Neural progenitor cell (in vitro differentiated cells): ENCODE results near the gene SPTLC3. TPM values are rescaled to one million over a fixed set of nuclear protein-coding genes. Genes with fewer than 3 reads are reported as not detected.
"Not testable (repeated sequence)": the region's sequence is repeated elsewhere in the genome, so short reads cannot be mapped to it uniquely, and the experiment has no call there.

Experiments
- DNase-seq: peaks from one replicate; pipeline ENCODE4 v3.0.0-alpha.2; 2016; ENCODE audit warnings: low spot score
- H2AFZ ChIP-seq: fragments of 200-600 bp; sonication (generic); replicated peaks from 2 replicates; pipeline ENCODE4 v1.6.1; 2016; ENCODE audit warnings: antibody characterized with exemption
- H3F3A ChIP-seq: fragments of 200-600 bp; sonication (generic); 2 replicates; pipeline ENCODE4 v1.6.1; 2016; ENCODE audit warnings: antibody characterized with exemption, low read depth
- H3K27ac ChIP-seq: fragments of 200-600 bp; sonication (generic); 2 replicates; pipeline ENCODE4 v1.5.1; 2016; ENCODE audit warnings: mild to moderate bottlenecking
- H3K27me3 ChIP-seq: fragments of 200-600 bp; sonication (generic); 2 replicates; pipeline ENCODE4 v1.6.1; 2016; ENCODE audit warnings: mild to moderate bottlenecking, moderate library complexity
- H3K36me3 ChIP-seq: fragments of 200-600 bp; sonication (generic); 2 replicates; pipeline ENCODE4 v1.5.1; 2016
- H3K4me1 ChIP-seq: fragments of 200-600 bp; sonication (generic); 2 replicates; pipeline ENCODE4 v1.6.1; 2016; ENCODE audit warnings: mixed run types
- H3K4me2 ChIP-seq: fragments of 200-600 bp; sonication (generic); 2 replicates; pipeline ENCODE4 v1.6.1; 2016
- H3K4me3 ChIP-seq: fragments of 200-600 bp; sonication (generic); 2 replicates; pipeline ENCODE4 v1.5.1; 2016
- H3K79me2 ChIP-seq: fragments of 200-600 bp; sonication (generic); 2 replicates; pipeline ENCODE4 v1.6.1; 2016; ENCODE audit warnings: low read depth
- H3K9ac ChIP-seq: fragments of 200-600 bp; sonication (generic); 2 replicates; pipeline ENCODE4 v1.6.1; 2016
- H3K9me3 ChIP-seq: fragments of 200-600 bp; sonication (generic); 2 replicates; pipeline ENCODE4 v1.5.1; 2016; ENCODE audit warnings: low read depth
- H4K20me1 ChIP-seq: fragments of 200-600 bp; sonication (generic); 2 replicates; pipeline ENCODE4 v1.6.1; 2016; ENCODE audit warnings: low read depth
- H3K27ac Mint-ChIP-seq: 3 replicates; pipeline ENCODE4 v1.8.0; 2021; ENCODE audit warnings: mixed read lengths
- H3K27me3 Mint-ChIP-seq: 2 replicates; pipeline ENCODE4 v1.8.0; 2022; ENCODE audit warnings: low read depth, mild to moderate bottlenecking, inconsistent platforms, moderate library complexity, mixed read lengths; ENCODE audit not compliant: insufficient read depth
- H3K36me3 Mint-ChIP-seq: 3 replicates; pipeline ENCODE4 v1.8.0; 2021; ENCODE audit warnings: mixed read lengths
- H3K4me1 Mint-ChIP-seq: 3 replicates; pipeline ENCODE4 v1.8.0; 2021; ENCODE audit warnings: mixed read lengths
- H3K4me3 Mint-ChIP-seq: 3 replicates; pipeline ENCODE4 v1.8.0; 2021; ENCODE audit warnings: mild to moderate bottlenecking, moderate library complexity, mixed read lengths
- H3K9me3 Mint-ChIP-seq: 3 replicates; pipeline ENCODE4 v1.8.0; 2020; ENCODE audit warnings: mixed read lengths
- CTCF ChIP-seq: fragments of 200-600 bp; sonication (generic); IDR thresholded peaks from 2 replicates; pipeline ENCODE4 v1.5.1; 2017; ENCODE audit warnings: antibody characterized with exemption, mild to moderate bottlenecking
- EZH2 ChIP-seq: fragments of 200-600 bp; sonication (generic); IDR thresholded peaks from 2 replicates; pipeline ENCODE4 v1.6.1; 2017; ENCODE audit warnings: antibody characterized with exemption, mild to moderate bottlenecking, moderate library complexity
- EZH2phosphoT487 ChIP-seq: fragments of 200-600 bp; sonication (generic); IDR thresholded peaks from 2 replicates; pipeline ENCODE4 v1.6.1; 2017; ENCODE audit warnings: antibody characterized with exemption
- total RNA-seq: library from RNA; depleted of rRNA; stranded (reverse); fragments of >200 nt; gene quantifications from 2 replicates; pipeline ENCODE4 v1.2.3, GENCODE V29; 2015; ENCODE audit warnings: low replicate concordance

Gene SPTLC3
- total RNA-seq, 1 donor from 2014 or later, result 4.2 TPM

GRCh38 chr20:12978613-12979495 is 29.9 kb upstream of the SPTLC3 start:
- no peaks in the 10 kb centered on the region for H3F3A ChIP-seq

GRCh38 chr20:12979713-12980112 is 29.1 kb upstream of the SPTLC3 start:
- not testable (repeated sequence) for H3K36me3 Mint-ChIP-seq, H3K27me3 Mint-ChIP-seq, H3K9me3 Mint-ChIP-seq, H3K4me1 ChIP-seq, H3K9me3 ChIP-seq, H3K27me3 ChIP-seq, H3K4me1 Mint-ChIP-seq, H3K4me3 Mint-ChIP-seq, H3K36me3 ChIP-seq, H4K20me1 ChIP-seq, H3K27ac Mint-ChIP-seq, H2AFZ ChIP-seq, H3K79me2 ChIP-seq, H3K27ac ChIP-seq, H3K4me3 ChIP-seq, H3F3A ChIP-seq, DNase-seq, H3K9ac ChIP-seq, H3K4me2 ChIP-seq

More at GRCh38 chr20:12978613-12979495, 29.9 kb upstream of the SPTLC3 start:
- Mint-ChIP-seq H3K36me3 (no peaks in the 10 kb centered on the region), H3K27me3 (no peaks in the 10 kb centered on the region), H3K9me3 (peaks cover 5% of the 10 kb centered on the region), H3K4me3 (no peak overlapping the region), H3K4me1 (no peaks in the 10 kb centered on the region), H3K27ac (no peak overlapping the region)
- Histone ChIP-seq H3K4me1 (no peaks in the 10 kb centered on the region), H3K27me3 (no peaks in the 10 kb centered on the region), H3K27ac (no peak overlapping the region), H3K9me3 (no peaks in the 10 kb centered on the region), H2AFZ (no peak overlapping the region), H4K20me1 (no peaks in the 10 kb centered on the region), H3K36me3 (no peaks in the 10 kb centered on the region), H3K4me2 (no peak overlapping the region), H3K9ac (no peak overlapping the region), H3K4me3 (no peak overlapping the region), H3K79me2 (no peaks in the 10 kb centered on the region)
- DNase-seq, result no peak
- TF ChIP-seq EZH2 (no peak), EZH2phosphoT487 (no peak), CTCF (no peak)

- H3K27me3 ChIP-seq, result no peaks in the 10 kb centered on the region
- no peaks in the 10 kb centered on the region for H3K79me2 ChIP-seq
- Mint-ChIP-seq H3K27ac (no peak overlapping the region), H3K4me1 (no peaks in the 10 kb centered on the region), H3K36me3 (no peaks in the 10 kb centered on the region), H3K4me3 (no peak overlapping the region), H3K27me3 (no peaks in the 10 kb centered on the region), H3K9me3 (no peaks in the 10 kb centered on the region)
- H3F3A ChIP-seq, result no peaks in the 10 kb centered on the region
- no peak overlapping the region for H3K9ac ChIP-seq
- no peak overlapping the region for H3K4me3 ChIP-seq
- TF ChIP-seq EZH2, result no peak
- TF ChIP-seq CTCF, result no peak
- TF ChIP-seq EZH2phosphoT487, result no peak
- H4K20me1 ChIP-seq, result no peaks in the 10 kb centered on the region
- no peak overlapping the region for H2AFZ ChIP-seq
- no peak overlapping the region for H3K27ac ChIP-seq
- H3K4me1 ChIP-seq, result no peaks in the 10 kb centered on the region
- no peak overlapping the region for H3K4me2 ChIP-seq
- no peak for DNase-seq
- no peaks in the 10 kb centered on the region for H3K36me3 ChIP-seq
- no peaks in the 10 kb centered on the region for H3K9me3 ChIP-seq
These were observed 26.7 kb upstream of the SPTLC3 start for GRCh38 chr20:12982098-12982497.

- Mint-ChIP-seq H3K27me3 (no peaks in the 10 kb centered on the region), H3K36me3 (no peaks in the 10 kb centered on the region), H3K4me3 (no peak overlapping the region), H3K4me1 (no peaks in the 10 kb centered on the region), H3K9me3 (no peaks in the 10 kb centered on the region), H3K27ac (no peak overlapping the region)
- no peaks in the 10 kb centered on the region for H3K79me2 ChIP-seq
- H3K27me3 ChIP-seq, result no peaks in the 10 kb centered on the region
- TF ChIP-seq EZH2phosphoT487 (no peak), CTCF (no peak), EZH2 (no peak)
- H3K4me3 ChIP-seq, result no peak overlapping the region
- H2AFZ ChIP-seq, result no peak overlapping the region
- no peaks in the 10 kb centered on the region for H3F3A ChIP-seq
- no peak overlapping the region for H3K4me2 ChIP-seq
- no peak overlapping the region for H3K27ac ChIP-seq
- no peaks in the 10 kb centered on the region for H3K36me3 ChIP-seq
- H4K20me1 ChIP-seq, result no peaks in the 10 kb centered on the region
- H3K9ac ChIP-seq, result no peak overlapping the region
- DNase-seq, result no peak
- H3K4me1 ChIP-seq, result no peaks in the 10 kb centered on the region
- no peaks in the 10 kb centered on the region for H3K9me3 ChIP-seq
These were observed 24.6 kb upstream of the SPTLC3 start for GRCh38 chr20:12984069-12984765.
